GM18498 (cell line): ENCODE measurements around the gene CEP120.
"Not testable (repeated sequence)": the region's sequence is repeated elsewhere in the genome, so short reads cannot be mapped to it uniquely, and the experiment has no call there.

Experiments
- ATAC-seq: cut with Tn5 transposase; IDR thresholded peaks from one replicate; pipeline ENCODE4 v1.9.1; 2021; ENCODE audit warnings: mild to moderate bottlenecking, moderate library complexity; ENCODE audit not compliant: unreplicated experiment

CEP120 gene

DNA sequence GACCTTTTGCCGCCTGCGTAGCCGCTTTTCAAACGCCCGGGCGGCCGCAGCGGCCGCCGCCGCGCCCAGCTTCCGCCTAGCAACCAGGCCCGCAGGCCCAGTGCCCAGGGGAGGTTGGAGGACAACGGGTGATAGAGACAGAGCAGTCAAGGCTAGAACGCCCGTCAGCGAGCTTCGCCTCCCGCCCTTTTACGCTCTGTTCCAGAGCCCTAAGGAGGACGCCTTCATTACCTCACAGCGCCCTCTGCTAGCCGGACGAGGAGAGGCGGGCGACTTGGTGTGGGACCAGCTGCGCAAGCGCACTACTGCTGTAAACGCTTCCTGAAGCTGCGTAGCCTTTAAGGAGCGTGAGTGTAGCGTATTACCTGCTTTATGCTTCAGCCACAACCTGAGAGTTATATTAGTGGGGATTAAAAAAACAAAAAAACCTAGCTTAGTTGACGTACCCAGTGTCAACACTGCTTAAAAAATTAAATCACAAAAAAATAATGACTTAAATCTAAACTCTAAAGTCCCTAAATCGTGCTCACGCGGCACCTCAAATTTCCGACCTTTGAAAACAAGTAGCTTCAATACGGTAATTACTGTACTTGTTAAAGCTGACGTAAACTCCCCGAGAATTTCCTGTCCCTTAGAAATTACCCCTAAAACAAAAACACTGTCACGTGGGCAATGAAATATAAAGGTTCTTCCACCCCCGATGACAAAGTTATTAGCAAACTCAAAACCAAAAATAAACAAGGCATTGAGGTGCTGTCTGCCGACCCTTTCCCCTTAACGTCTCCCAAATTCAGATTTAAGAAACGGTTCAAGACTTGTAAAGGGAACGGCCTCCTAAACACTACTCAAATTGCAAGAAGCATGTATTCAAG lies at the start of gene CEP120:
CEP120 (minus strand) TSS at position 126 of the 872 bp plus-strand sequence. CDS start 405 bp downstream, outside the sequence.
- peak; percentile 98 for ATAC-seq

DNA sequence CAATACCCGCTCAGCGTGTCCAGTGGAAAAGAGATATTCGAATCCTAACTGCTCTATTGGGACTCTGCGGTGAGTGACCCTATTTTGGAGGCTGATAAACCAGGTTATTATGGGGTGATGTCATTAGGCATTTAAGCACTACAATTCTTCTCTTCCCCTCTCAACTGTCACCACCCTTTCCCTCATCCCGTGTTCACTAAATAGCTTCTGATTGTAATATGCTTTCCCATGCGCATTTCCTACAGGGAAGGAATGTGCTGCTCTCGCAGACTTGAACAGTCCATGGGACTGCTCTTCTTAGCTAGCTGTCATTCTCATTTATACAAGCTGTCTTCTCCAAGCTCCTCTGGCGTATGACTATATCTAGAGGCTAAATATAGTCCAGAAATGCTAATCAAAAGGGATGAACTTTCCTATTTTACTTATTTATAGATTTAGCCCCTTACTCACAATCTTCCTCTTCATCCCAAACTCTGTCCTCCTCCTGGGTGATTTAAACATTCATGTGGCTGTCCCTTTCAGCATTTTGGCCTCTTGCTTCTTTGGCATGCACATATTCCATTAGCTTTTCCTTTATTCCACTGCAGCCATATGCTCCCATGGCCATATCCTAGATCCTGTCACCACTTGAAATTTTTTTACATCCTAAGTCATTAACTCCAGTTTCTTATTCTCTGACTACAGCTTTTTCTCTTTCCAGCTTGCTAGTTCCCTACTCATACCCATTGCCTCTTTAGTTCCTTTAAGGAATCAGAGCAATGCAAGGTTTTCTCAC lies 49.1 kb upstream of the CEP120 start:
- no peak for ATAC-seq

DNA sequence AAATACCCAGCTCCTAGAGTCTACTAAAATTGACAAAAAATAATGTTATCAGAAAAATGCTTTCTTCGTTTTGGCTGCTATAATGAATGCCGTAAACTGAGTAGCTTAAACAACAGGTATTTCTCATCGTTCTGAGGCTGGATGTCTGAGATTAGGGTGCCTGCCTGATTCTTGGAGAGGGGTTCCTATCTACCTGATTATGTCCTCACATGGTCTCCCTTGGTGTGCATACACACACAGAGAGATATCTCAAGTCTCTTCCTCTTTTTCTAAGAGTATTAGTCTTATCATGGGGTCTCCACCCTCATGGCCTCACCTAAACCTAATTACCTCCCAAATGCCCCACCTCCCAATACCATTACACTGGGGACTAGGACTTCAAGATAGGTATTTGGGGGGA lies 48.2 kb upstream of the CEP120 start:
- ATAC-seq, result no peak

DNA sequence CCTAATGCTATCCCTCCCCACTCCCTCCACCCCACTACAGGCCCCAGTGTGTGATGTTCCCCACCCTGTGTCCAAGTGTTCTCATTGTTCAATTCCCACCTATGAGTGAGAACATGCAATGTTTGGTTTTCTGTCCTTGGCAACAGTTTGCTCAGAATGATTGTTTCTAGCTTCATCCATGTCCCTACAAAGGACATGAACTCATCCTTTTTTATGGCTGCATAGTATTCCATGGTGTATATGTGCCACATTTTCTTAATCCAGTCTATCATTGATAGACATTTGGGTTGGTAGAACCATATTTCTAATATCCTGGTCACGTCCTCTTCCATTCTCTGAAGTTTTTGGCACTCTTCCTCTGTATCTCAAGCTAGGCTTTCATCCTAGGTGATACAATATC lies 43.6 kb upstream of the CEP120 start:
- ATAC-seq, result not testable (repeated sequence)

DNA sequence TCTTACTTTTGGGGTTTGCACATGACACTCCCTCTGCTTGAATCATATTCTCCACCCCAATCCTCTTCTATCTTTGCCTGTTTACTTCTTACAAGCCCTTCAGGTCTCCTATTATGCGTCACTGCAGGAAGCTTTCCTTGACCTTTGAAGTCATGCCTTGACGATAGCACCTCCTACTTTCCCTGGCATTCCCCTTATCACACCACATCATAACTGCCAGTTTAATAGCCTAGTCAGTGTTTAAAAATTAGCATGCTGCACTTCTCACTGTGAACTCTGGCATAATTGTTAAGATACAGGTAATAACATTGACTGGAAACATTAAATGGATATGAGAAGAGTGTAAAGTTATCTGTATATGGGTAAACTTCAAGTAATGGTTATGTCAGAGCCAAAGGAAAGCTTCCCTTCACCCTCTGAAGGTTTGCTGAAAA lies 37.1 kb upstream of the CEP120 start:
- no peak for ATAC-seq

DNA sequence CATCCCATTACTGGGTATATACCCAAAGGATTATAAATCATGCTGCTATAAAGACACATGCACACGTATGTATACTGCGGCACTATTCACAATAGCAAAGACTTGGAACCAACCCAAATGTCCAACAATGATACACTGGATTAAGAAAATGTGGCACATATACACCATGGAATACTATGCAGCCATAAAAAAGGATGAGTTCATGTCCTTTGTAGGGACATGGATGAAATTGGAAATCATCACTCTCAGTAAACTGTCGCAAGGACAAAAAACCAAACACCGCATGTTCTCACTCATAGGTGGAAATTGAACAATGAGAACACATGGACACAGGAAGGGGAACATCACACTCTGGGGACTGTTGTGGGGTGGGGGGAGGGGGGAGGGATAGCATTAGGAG lies 35.8 kb upstream of the CEP120 start:
- ATAC-seq, result not testable (repeated sequence)

DNA sequence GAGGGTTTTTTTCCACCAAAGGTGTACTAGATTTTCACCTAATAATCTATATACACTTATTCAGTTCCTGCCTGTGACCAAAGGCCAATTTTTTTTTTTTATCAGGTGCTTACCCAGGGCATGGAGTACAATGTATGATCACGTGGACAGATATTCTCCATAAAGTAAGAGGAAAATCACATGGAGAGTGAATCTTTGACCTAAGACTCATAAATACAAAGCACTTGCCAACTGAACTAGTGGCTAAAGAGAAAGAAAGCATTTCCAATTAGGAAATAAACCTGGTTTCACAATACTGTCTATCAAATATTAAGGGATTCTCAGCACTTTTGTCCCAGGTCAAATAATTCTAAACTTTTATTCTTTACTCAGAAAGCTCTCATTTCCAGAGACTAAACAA lies 33.0 kb upstream of the CEP120 start:
- no peak for ATAC-seq

DNA sequence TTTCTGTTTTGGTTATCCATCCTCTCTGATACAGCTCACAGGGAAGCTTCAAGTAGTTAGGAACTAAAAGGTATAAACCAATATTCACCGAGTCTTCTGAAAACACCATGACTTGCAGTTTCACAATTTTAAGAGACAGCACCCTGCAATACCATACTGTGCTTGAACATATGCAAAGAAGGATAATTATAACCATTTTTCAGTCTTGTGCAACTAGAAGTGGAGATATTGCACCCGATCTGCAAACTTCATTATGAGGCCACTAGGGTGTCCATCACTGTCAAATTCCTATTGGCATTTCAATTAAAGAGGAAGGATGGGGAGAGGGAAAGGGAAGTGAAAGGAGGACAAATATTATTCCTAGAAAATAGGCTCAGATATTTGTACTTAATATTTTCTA lies 32.4 kb upstream of the CEP120 start:
- ATAC-seq, result peak; percentile 92

DNA sequence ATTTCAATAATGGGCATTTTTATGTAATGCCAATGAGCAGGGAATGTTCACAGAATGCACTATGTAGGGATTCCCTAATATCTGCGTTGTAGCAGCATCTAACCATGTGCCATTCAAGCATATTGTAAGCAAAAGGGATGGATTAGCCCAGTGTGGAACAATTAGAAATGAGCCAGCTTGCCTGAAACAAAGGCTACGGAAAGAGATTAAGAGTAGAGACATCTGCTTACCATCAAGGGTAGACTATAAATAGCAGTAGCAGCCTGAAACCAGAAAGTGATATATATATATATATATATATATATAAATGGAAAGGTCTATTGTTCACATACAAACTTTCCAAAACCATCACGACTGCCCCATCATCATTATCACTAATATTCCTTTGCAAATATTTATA lies 31.9 kb upstream of the CEP120 start:
- ATAC-seq, result peak; percentile 53

DNA sequence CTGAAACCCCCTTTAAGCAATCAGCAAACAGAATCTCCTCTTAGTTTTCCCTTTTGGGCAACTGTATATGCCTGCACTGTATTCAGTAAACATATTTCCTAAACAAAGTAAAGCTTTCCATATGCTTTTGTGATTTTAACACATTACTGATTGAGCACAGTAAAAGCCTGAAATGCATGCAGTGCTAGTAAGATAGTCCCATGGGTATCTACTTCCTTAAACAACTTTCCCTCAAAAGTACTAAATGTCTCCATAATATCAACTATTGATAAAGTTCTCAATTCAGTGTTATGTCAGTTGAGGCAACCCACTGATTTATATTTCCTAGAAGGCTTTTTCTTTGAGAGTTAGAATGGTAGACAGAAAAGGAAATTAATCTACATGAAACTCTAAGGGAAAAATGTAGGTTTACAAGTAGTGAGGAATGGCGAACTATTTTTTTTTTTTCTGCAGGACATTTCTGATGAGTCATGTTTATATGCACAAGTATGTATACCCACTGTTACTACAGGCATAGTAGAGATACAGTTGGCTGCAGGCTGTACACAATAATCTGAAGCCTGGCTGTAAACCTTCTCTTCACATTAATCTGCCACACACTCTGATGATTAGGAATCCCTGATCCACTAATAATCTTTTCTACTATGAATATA lies 31.2 kb upstream of the CEP120 start:
- ATAC-seq, result no peak

DNA sequence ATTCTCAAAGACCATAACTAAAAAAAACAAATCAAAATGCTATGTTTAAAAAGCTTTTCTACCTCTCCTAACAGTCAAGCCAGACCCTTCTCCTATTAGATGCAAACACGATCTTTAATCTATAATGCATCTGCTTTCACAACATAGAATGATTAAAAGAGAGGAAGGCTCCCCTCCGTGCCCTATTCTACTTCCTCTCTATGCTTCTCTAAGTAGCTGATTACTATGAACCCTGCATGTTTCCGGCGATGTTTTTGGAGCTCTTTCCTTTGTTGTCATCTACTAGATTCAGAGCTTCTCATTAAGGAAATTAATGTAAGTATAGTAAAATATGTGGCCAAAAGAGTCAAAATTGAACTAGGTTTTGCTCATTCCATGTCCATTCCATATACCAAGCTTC lies 29.2 kb upstream of the CEP120 start:
- no peak for ATAC-seq

DNA sequence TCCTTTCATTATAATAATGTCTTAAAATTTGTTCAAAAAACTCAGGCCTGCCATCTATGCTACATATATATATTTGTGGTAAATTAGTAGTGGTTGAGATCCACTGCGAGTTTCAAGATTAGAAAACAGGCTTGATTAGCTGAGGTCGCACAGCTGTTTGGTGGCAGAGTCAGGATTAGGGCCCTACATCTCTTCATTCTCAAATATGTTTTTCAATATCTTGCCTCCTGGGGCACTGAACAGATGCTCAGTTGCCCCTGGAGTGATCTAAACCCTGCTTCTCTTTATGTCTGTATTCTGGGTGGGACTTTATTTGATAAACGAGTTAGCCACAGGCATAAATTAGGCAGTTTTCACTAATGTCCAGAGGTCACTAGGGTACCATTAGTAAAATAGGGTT lies 27.8 kb upstream of the CEP120 start:
- no peak for ATAC-seq

DNA sequence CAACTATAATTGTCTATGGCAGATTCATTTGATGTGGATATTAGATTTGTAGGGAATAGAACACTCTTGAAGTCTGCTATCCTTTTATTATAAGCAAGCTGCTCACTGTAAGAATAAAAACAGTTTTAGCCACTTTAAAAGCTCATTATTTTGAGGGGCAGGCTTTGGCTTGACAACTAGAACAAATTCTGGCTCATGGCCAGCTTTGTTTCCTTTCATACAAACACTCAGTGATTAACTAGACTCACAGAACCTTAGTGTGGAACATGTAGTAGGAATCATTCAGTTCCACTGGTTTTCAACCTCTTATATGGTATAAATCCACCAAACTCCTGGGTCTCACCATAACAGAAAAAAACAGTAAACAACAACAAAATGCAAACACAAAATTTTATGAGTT lies 27.4 kb upstream of the CEP120 start:
- no peak for ATAC-seq

DNA sequence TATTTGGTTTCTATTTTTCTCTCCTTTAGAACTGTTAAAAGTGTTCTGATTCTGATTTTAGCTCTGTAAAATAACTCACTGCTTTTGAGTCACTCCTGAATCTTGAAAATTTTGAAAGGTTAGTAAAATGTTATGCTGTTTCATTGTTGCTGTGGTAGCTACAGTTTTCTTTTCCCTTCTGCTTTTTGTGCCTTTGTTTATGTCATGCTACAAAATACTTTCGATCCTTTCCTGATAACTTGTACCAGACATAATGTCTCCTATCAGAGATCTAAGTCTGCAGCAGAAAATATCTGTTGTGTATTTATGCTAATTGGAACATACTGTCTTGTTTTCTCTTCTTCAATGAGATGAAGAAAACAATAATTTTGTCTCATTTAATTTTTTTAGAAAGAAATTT lies 26.9 kb upstream of the CEP120 start:
- ATAC-seq, result no peak

DNA sequence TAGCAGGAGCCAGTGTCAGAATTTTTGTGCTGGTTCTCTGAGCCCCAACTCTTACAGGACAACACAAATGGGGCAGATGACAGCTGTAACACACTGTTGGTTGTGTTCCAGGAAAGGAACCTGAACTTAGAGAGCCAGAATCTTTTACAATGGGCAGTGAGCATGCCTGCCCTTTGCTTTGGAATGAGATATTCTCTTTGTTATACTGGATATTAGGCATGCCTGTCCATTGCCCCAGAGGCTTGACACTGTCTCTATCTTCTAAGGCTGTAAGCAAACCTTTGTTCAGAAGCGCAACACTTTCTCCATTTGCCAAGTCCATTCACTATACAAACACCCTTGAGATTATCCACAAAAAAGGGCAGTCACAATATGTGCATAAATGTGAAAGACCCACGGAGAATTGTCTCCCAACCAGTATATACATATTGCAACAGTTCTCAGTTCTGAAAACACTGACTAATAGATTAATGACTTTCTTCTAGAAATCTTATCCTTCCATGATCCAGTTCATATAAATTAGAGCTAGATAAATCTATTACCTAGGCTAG lies 26.3 kb upstream of the CEP120 start:
- no peak for ATAC-seq

DNA sequence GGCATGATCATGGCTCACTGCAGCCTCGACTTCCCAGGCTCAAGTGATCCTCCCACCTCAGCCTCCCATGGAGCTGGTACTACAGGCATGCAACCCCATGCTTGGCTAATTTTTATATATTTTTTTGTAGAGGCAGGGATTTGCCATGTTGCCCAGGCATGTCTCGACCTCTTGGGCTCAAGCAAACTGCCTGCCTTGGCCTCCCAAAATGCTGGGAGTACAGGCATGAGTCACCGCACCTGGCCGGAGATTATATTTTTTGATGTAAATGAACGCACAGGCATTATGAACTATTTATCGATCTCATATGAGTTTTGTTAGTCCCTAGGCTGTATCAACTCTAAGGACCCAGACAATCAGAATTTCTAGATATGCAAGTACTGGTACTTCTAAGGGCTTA lies 25.5 kb upstream of the CEP120 start:
- ATAC-seq, result no peak

DNA sequence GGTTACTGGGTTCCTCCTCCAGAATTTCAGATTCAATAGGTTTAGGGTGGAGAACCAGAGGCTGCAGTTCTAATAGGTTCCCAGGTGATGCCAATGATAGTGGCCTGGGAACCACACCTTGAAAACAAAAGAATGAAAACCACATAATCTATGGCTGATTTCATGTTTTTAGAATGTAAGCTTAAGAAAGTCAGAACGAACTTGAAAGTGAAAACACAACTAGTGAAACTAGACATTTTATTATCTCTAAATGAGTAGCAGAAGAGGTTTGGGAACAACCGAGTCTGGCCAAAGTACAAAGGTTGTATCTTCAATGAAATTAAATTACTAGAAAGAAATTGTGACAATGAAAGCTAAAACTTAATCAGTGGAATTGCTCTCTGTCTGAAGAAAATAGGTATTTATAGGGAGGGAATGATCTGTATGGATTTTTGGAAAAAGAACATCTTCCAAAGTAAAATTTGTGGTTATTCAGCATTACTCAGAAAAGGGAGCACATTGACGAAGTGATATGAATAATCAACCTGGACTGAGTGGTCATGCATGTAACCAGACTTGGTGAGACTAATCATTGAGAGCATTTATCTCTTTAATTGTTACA lies 24.9 kb upstream of the CEP120 start:
- ATAC-seq, result peak; percentile 85

DNA sequence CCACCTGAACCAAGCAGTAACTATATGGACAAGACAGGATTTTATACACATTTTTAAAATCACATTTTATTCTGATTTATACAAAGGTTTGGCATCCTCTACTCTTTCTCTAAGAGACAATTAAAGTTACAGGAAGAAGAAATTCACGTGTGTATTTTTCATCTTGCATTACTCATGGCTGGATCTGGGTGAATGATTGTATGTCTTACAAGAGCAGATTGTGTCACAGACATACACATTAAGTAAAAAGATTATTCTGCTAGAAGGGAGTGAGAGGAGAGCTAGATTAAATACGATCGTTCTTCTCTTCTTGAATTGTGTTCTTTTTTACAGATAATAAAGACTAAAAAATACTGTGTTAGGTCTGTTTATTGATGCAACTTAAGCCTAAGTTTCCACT lies 20.8 kb upstream of the CEP120 start:
- ATAC-seq, result no peak

DNA sequence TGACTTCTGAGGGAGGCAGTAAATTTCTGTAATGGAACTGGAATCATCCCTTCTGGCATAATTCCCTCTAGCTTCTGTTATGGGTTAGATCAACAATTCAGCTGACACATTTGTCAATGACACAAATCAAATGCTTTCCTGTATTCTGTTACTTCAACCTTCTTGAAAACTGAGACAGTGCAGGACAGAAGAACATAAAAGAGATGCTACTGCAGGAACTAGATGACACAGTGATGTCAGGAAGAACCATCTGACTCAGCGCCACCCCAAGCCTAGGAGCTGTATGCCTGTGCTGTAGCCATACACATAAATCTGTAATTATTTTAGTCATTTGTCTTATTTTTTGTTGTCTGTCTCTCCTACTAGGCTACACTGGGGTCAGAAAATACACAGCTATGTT lies 18.2 kb upstream of the CEP120 start:
- ATAC-seq, result peak; percentile 37

DNA sequence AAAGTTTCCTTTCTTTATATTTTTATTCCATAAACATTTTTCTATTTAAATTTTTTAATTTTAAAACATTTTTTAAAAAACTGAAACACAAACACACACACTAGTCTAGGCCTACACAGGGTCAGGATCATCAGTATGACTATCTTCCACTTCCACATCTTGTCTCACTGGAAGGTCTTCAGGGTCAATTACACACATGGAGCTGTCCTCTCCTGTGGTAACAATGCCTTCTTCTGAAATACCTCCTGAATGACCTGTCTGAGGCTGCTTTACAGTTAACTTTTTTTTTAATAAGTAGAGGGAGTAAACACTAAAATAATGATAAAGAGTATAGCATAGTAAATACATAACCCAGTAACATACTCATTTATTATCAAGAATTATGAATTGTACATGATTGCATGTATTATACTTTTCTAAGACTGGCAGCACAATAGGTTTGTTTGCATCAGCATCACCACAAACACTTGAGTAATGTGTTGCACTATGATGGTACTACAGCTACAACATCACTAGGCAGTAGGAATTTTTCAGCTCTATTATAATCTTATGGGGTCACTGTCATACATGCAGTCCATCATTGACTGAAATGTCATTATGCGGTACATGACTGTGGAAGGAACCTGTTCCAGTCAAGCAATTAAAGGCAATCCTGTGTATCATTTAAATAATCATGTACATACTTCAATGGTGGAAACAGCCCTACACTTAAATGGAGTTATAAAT lies 17.4 kb upstream of the CEP120 start:
- no peak for ATAC-seq
